B cell (primary cell): ENCODE measurements around the gene CDH13.

Source experiments
- CTCF ChIP-seq: fragments of 200-600 bp; IDR thresholded peaks from one replicate; pipeline ENCODE4 v1.8.0; 2022; ENCODE audit warnings: antibody characterized with exemption, mild to moderate bottlenecking
- EZH2 ChIP-seq: IDR thresholded peaks from 2 replicates; pipeline ENCODE4 v1.6.1; 2012; ENCODE audit warnings: borderline replicate concordance, low read depth, mild to moderate bottlenecking, moderate library complexity, low read length; ENCODE audit not compliant: insufficient read depth, poor library complexity, severe bottlenecking

GRCh38 chr16:82726306-82726705 lies 99.5 kb downstream of the CDH13 start:
- TF ChIP-seq CTCF (no peak), EZH2 (no peak)
